IMR-90 (cell line): ENCODE data around the gene DNAH17. TPM values are rescaled to one million over a fixed set of nuclear protein-coding genes. Genes with fewer than 3 reads are reported as not detected.
A peak's percentile ranks its signal among the peaks of the same experiment; 100 is the strongest.

Experiments
- ATAC-seq: fragments of 200-7000 bp; cut with Tn5 transposase; 2 replicates; pipeline ENCODE4 v1.9.1; 2020; ENCODE audit warnings: low read depth, mild to moderate bottlenecking, moderate library complexity
- BruUV-seq: library from RNA; stranded (reverse); fragments of 400-500 nt; replicated peaks from 2 replicates; lab custom pipeline; 2021; lab: Mats Ljungman, UMichigan
- CTCF ChIA-PET: fragments of 300-600 bp; formaldehyde crosslinking; extraction: SDS; loops from one replicate; lab custom pipeline; 2021; ENCODE audit warnings: antibody characterized with exemption; lab: Yijun Ruan, JAX
- POLR2A ChIA-PET: fragments of 300-600 bp; sonication (Branson Sonifier 250); formaldehyde crosslinking; loops from one replicate; lab custom pipeline; 2022; ENCODE audit warnings: antibody characterized with exemption; ENCODE audit not compliant: unreplicated experiment; lab: Charles Lee
- DNase-seq: peaks from one replicate; pipeline ENCODE4 v3.0.0; 2013
- H2AFZ ChIP-seq: replicated peaks from 2 replicates; pipeline ENCODE3; 2013; ENCODE audit warnings: low read length, mild to moderate bottlenecking; ENCODE audit not compliant: poor library complexity
- H2AK5ac ChIP-seq: 2 replicates; pipeline ENCODE4 v1.6.1; 2013; ENCODE audit warnings: low read depth, low read length, inconsistent platforms
- H2AK9ac ChIP-seq: replicated peaks from 2 replicates; pipeline ENCODE3; 2013; ENCODE audit warnings: mild to moderate bottlenecking, low read depth, low read length, moderate library complexity; ENCODE audit not compliant: poor library complexity
- H2BK120ac ChIP-seq: 2 replicates; pipeline ENCODE4 v1.6.1; 2013; ENCODE audit warnings: low read depth, low read length, inconsistent platforms
- H2BK15ac ChIP-seq: 3 replicates; pipeline ENCODE4 v1.6.1; 2013; ENCODE audit warnings: low read depth, low read length, inconsistent platforms
- H2BK20ac ChIP-seq: 2 replicates; pipeline ENCODE4 v1.6.1; 2013; ENCODE audit warnings: low read depth, mild to moderate bottlenecking, inconsistent platforms, low read length, moderate library complexity
- H2BK5ac ChIP-seq: 2 replicates; pipeline ENCODE4 v1.6.1; 2013; ENCODE audit warnings: mild to moderate bottlenecking, low read depth, low read length, inconsistent platforms; ENCODE audit not compliant: poor library complexity, severe bottlenecking
- H3K14ac ChIP-seq: replicated peaks from 2 replicates; pipeline ENCODE4 v1.6.1; 2013; ENCODE audit warnings: low read depth, low read length, inconsistent platforms
- H3K18ac ChIP-seq: 2 replicates; pipeline ENCODE4 v1.6.1; 2013; ENCODE audit warnings: low read depth, low read length, control low read depth
- H3K23ac ChIP-seq: 2 replicates; pipeline ENCODE4 v1.6.1; 2013; ENCODE audit warnings: low read depth, low read length, inconsistent platforms
- H3K27ac ChIP-seq: 2 replicates; pipeline ENCODE4 v1.5.1; 2013; ENCODE audit warnings: mild to moderate bottlenecking, control low read depth, low read length; ENCODE audit not compliant: insufficient read depth
- H3K27me3 ChIP-seq: 2 replicates; pipeline ENCODE4 v1.6.1; 2013; ENCODE audit warnings: low read length; ENCODE audit not compliant: control insufficient read depth, insufficient read depth
- H3K36me3 ChIP-seq: 2 replicates; pipeline ENCODE4 v1.6.1; 2013; ENCODE audit warnings: low read length, mixed read lengths; ENCODE audit not compliant: control insufficient read depth, insufficient read depth
- H3K4ac ChIP-seq: 2 replicates; pipeline ENCODE4 v1.6.1; 2013; ENCODE audit warnings: low read depth, low read length, inconsistent platforms
- H3K4me1 ChIP-seq: 2 replicates; pipeline ENCODE4 v1.6.1; 2013; ENCODE audit warnings: low read length, mixed read lengths; ENCODE audit not compliant: control insufficient read depth, insufficient read depth
- H3K4me2 ChIP-seq: 2 replicates; pipeline ENCODE4 v1.6.1; 2013; ENCODE audit warnings: low read depth, mild to moderate bottlenecking, control low read depth, low read length, moderate library complexity
- H3K4me3 ChIP-seq: 2 replicates; pipeline ENCODE4 v1.5.1; 2013; ENCODE audit warnings: low read depth, mild to moderate bottlenecking, control low read depth, low read length, moderate library complexity; ENCODE audit not compliant: insufficient read depth
- H3K56ac ChIP-seq: 2 replicates; pipeline ENCODE4 v1.6.1; 2013; ENCODE audit warnings: low read length, inconsistent platforms; ENCODE audit not compliant: insufficient read depth; ENCODE audit errors: extremely low read depth
- H3K79me1 ChIP-seq, 2 experiments: 2 replicates each; pipeline ENCODE4 v1.6.1; 2013; ENCODE audit warnings: low read length in 2 of 2, inconsistent platforms in 1 of 2, low read depth in 1 of 2
- H3K9ac ChIP-seq: 2 replicates; pipeline ENCODE4 v1.6.1; 2013; ENCODE audit warnings: low read depth, low read length, control low read depth
- H3K9me1 ChIP-seq: 2 replicates; pipeline ENCODE4 v1.6.1; 2013; ENCODE audit warnings: low read length, inconsistent platforms; ENCODE audit not compliant: insufficient read depth
- H3K9me3 ChIP-seq: 2 replicates; pipeline ENCODE4 v1.6.1; 2013; ENCODE audit warnings: low read length; ENCODE audit not compliant: control insufficient read depth, insufficient read depth
- H4K20me1 ChIP-seq: 2 replicates; pipeline ENCODE4 v1.6.1; 2013; ENCODE audit warnings: low read length, inconsistent platforms; ENCODE audit not compliant: insufficient read depth
- H4K5ac ChIP-seq: 2 replicates; pipeline ENCODE4 v1.6.1; 2013; ENCODE audit warnings: mild to moderate bottlenecking, low read depth, low read length, control low read depth
- H4K8ac ChIP-seq, 2 experiments: 2 replicates each; pipeline ENCODE4 v1.6.1; 2013; ENCODE audit warnings: low read depth in 2 of 2, low read length in 2 of 2, control low read depth in 1 of 2, inconsistent platforms in 1 of 2
- H4K91ac ChIP-seq: 2 replicates; pipeline ENCODE4 v1.6.1; 2013; ENCODE audit warnings: low read depth, low read length, inconsistent platforms; ENCODE audit not compliant: insufficient read depth
- BHLHE40 ChIP-seq: fragments of 150-350 bp; IDR thresholded peaks from 2 replicates; pipeline ENCODE4 v1.6.1; 2016; ENCODE audit warnings: mild to moderate bottlenecking, low read depth, low read length
- CEBPB ChIP-seq: IDR thresholded peaks from 2 replicates; pipeline ENCODE4 v1.6.1; 2012; ENCODE audit warnings: low read depth, low read length, improper control_type of control experiment
- CHD1 ChIP-seq: IDR thresholded peaks from 2 replicates; pipeline ENCODE4 v1.6.1; 2012; ENCODE audit warnings: low read depth, low read length, improper control_type of control experiment
- CTCF ChIP-seq: conservative IDR thresholded peaks from 2 replicates; pipeline ENCODE4 v1.5.1; 2012; ENCODE audit warnings: mild to moderate bottlenecking, low read depth, low read length, improper control_type of control experiment
- ELK1 ChIP-seq: fragments of 150-350 bp; IDR thresholded peaks from 2 replicates; pipeline ENCODE4 v1.6.1; 2016; ENCODE audit warnings: low read depth, mild to moderate bottlenecking, low read length, moderate library complexity, borderline replicate concordance
- FOS ChIP-seq: fragments of 150-350 bp; IDR thresholded peaks from 2 replicates; pipeline ENCODE4 v1.6.1; 2016; ENCODE audit warnings: low read depth, low read length
- MAFK ChIP-seq: IDR thresholded peaks from 2 replicates; pipeline ENCODE4 v1.6.1; 2012; ENCODE audit warnings: low read depth, low read length, improper control_type of control experiment
- MAZ ChIP-seq: IDR thresholded peaks from 2 replicates; pipeline ENCODE4 v1.6.1; 2012; ENCODE audit warnings: low read depth, mild to moderate bottlenecking, low read length, improper control_type of control experiment, moderate library complexity, borderline replicate concordance
- MXI1 ChIP-seq: IDR thresholded peaks from 2 replicates; pipeline ENCODE4 v1.6.1; 2012; ENCODE audit warnings: low read depth, mild to moderate bottlenecking, low read length, moderate library complexity, borderline replicate concordance
- NFE2L2 ChIP-seq: fragments of 150-350 bp; IDR thresholded peaks from 2 replicates; pipeline ENCODE4 v1.6.1; 2016; ENCODE audit warnings: low read depth, mild to moderate bottlenecking, low read length
- POLR2A ChIP-seq: IDR thresholded peaks from 2 replicates; pipeline ENCODE4 v1.6.1; 2012; ENCODE audit warnings: mild to moderate bottlenecking, low read depth, low read length
- RAD21 ChIP-seq: IDR thresholded peaks from 2 replicates; pipeline ENCODE4 v1.6.1; 2012; ENCODE audit warnings: low read length, improper control_type of control experiment
- RCOR1 ChIP-seq: IDR thresholded peaks from 2 replicates; pipeline ENCODE4 v1.6.1; 2012; ENCODE audit warnings: mild to moderate bottlenecking, low read length, improper control_type of control experiment; ENCODE audit not compliant: insufficient replicate concordance
- RFX5 ChIP-seq: IDR thresholded peaks from 2 replicates; pipeline ENCODE4 v1.8.0; 2012; ENCODE audit warnings: low read depth, mild to moderate bottlenecking, low read length, moderate library complexity
- SMC3 ChIP-seq: fragments of 150-350 bp; IDR thresholded peaks from 2 replicates; pipeline ENCODE4 v1.6.1; 2016; ENCODE audit warnings: low read depth, mild to moderate bottlenecking, antibody characterized with exemption, low read length, moderate library complexity
- USF2 ChIP-seq: fragments of 150-350 bp; IDR thresholded peaks from 2 replicates; pipeline ENCODE4 v1.6.1; 2017; ENCODE audit warnings: mild to moderate bottlenecking, antibody characterized with exemption, low read length, low read depth
- WGBS, 2 experiments: methylation state at CpG; one replicate each; pipeline versions ENCODE4 v1.1.5 to v1.1.7; 2013; ENCODE audit warnings: missing lambda C conversion rate in 2 of 2; ENCODE audit not compliant: insufficient read length in 1 of 2; ENCODE audit errors: extremely low coverage in 2 of 2; 5-methylcytosine and 5-hydroxymethylcytosine counted together
- dilution Hi-C: fragments of 300-500 bp; cut with HindIII; formaldehyde crosslinking; loops from one replicate; pipeline ENCODE4 v1.14.3; 2018; ENCODE audit warnings: low sequenced_read_pairs; ENCODE audit not compliant: unreplicated experiment
- in situ Hi-C: fragments of 300-500 bp; cut with MboI; formaldehyde crosslinking; loops from 3 replicates; pipeline ENCODE4 v1.14.3; 2019; ENCODE audit warnings: low sequenced_read_pairs, inconsistent platforms, mixed read lengths
- intact Hi-C: fragments of 100-400 bp; cut with micrococcal nuclease; formaldehyde crosslinking; loops from 2 replicates; pipeline ENCODE4 v1.10.0; 2022
- polyA plus RNA-seq, 3 experiments: library from polyadenylated mRNA; depleted of rRNA; stranded (reverse); fragments of >200 nt; gene quantifications; 2 replicates each; pipeline ENCODE4 v1.2.3, GENCODE V29; 2012; ENCODE audit warnings: low replicate concordance in 1 of 3
- total RNA-seq: library from RNA; depleted of rRNA; stranded (reverse); fragments of >200 nt; gene quantifications from 2 replicates; pipeline ENCODE4 v1.2.3, GENCODE V29; 2012

The DNAH17 gene
- total and polyA plus RNA-seq, 2 of the 4 experiments (the other 2 are of a cell fraction), result not detected

GRCh38 chr17:78399693-78400144 lies 177.5 kb downstream of the DNAH17 start:
- Histone ChIP-seq H3K14ac (no peak overlapping the region), H3K9ac (no peak overlapping the region), H2BK20ac (no peak overlapping the region), H4K91ac (no peak overlapping the region), H3K9me1 (peaks cover 36% of the 10 kb centered on the region), H2BK120ac (no peak overlapping the region), H2AK5ac (peak overlapping the region; percentile 31; the same call in 1 of the 2 replicates), H3K4me3 (no peak overlapping the region), H3K56ac (no peak overlapping the region), H3K36me3 (peaks cover 79% of the 10 kb centered on the region), H2BK15ac (no peak overlapping the region), H4K8ac (no peak overlapping the region), H3K4me2 (no peak overlapping the region), H4K20me1 (peaks cover 30% of the 10 kb centered on the region), H3K23ac (no peak overlapping the region), H2AFZ (no peak overlapping the region), H3K79me1 (peaks cover 49 to 90% of the 10 kb centered on the region in 2 experiments), H3K18ac (no peak overlapping the region), H4K5ac (no peak overlapping the region), H3K27me3 (no peaks in the 10 kb centered on the region), H2BK5ac (no peak overlapping the region), H2AK9ac (no peak overlapping the region), H3K9me3 (no peaks in the 10 kb centered on the region), H3K4ac (no peak overlapping the region), H3K4me1 (peaks cover 12% of the 10 kb centered on the region; the same call in 1 of the 2 replicates), H3K27ac (no peak overlapping the region)
- DNase-seq, result no peak
- CTCF ChIA-PET, result interaction anchor here (0.5 kb wide), 1 partner anchor 9 kb away, joined by 4 read pairs; no protein-coding TSS in a partner anchor
- WGBS, 2 experiments, result 85% methylated on average over 4 of the region's 6 CpGs; no CpG with 5 or more reads in 1 of the 2 experiments
- no peak for ATAC-seq
- BruUV-seq, result no TSS peak
- in situ Hi-C loops, result no loop called here
- POLR2A ChIA-PET, result no interaction called here
- dilution Hi-C loops, result no loop called here
- TF ChIP-seq MXI1, result no peak
- TF ChIP-seq USF2, result no peak
- TF ChIP-seq SMC3, result no peak
- TF ChIP-seq NFE2L2, result no peak
- no peak for TF ChIP-seq BHLHE40
- TF ChIP-seq MAZ, result no peak
- no peak for TF ChIP-seq CTCF
- no peak for TF ChIP-seq CEBPB
- no peak for TF ChIP-seq RFX5
- TF ChIP-seq RCOR1, result no peak
- TF ChIP-seq MAFK, result no peak
- TF ChIP-seq FOS, result no peak
- TF ChIP-seq POLR2A, result no peak
- TF ChIP-seq CHD1, result no peak
- no peak for TF ChIP-seq ELK1
- no peak for TF ChIP-seq RAD21
- intact Hi-C loops, result no loop called here
